ENCODE measurements around the gene KHDRBS1. TPM values are rescaled to one million over a fixed set of nuclear protein-coding genes. Genes with fewer than 3 reads are reported as not detected.
"Not testable (repeated sequence)": the region's sequence is repeated elsewhere in the genome, so short reads cannot be mapped to it uniquely, and the experiment has no call there.

Gene KHDRBS1
- total RNA-seq, 4 donors from 2014 or later: 49.6 to 63.5 (median 57.2) TPM

GRCh38 chr1:32014199-32014947 is 705 bp downstream of the KHDRBS1 start:
- TF ChIP-seq, protein P1, sequence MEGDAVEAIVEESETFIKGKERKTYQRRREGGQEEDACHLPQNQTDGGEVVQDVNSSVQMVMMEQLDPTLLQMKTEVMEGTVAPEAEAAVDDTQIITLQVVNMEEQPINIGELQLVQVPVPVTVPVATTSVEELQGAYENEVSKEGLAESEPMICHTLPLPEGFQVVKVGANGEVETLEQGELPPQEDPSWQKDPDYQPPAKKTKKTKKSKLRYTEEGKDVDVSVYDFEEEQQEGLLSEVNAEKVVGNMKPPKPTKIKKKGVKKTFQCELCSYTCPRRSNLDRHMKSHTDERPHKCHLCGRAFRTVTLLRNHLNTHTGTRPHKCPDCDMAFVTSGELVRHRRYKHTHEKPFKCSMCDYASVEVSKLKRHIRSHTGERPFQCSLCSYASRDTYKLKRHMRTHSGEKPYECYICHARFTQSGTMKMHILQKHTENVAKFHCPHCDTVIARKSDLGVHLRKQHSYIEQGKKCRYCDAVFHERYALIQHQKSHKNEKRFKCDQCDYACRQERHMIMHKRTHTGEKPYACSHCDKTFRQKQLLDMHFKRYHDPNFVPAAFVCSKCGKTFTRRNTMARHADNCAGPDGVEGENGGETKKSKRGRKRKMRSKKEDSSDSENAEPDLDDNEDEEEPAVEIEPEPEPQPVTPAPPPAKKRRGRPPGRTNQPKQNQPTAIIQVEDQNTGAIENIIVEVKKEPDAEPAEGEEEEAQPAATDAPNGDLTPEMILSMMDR (IDR thresholded peaks at IDR 0.05): no peak
- peak; percentile 20 for ATAC-seq (ENCODE audit: low FRiP score)
- peak; percentile 28 for DNase-seq (ENCODE audit: low spot score)

- ATAC-seq (ENCODE audit: low FRiP score) (no peak), DNase-seq (ENCODE audit: low spot score) (no peak)
- TF ChIP-seq, protein P1 (IDR thresholded peaks at IDR 0.05): no peak
Observed at GRCh38 chr1:32014948-32015273, 1.2 kb downstream of the KHDRBS1 start.

DNA sequence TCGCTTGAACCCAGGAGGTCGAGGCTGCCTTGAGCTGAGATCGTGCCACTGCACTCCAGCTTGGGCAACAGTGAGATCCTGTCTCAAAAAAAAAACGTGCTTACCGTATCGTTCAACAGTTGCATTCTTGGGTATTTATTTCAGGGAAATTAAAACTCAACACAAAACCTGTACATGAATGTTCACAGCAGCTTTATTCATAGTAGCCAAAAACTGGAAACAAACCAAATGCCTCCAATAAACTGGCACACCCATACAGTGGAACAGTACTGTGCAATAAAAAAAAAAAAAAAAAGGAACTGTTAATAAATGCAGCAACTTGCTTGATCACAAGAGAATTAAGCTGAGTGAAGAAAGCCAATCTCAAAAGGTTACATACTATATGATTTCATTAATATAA is 6.7 kb downstream of the KHDRBS1 start:
- TF ChIP-seq, protein P1 (IDR thresholded peaks at IDR 0.05): no peak
- ATAC-seq (ENCODE audit: low FRiP score) (no peak), DNase-seq (ENCODE audit: low spot score) (no peak)

DNA sequence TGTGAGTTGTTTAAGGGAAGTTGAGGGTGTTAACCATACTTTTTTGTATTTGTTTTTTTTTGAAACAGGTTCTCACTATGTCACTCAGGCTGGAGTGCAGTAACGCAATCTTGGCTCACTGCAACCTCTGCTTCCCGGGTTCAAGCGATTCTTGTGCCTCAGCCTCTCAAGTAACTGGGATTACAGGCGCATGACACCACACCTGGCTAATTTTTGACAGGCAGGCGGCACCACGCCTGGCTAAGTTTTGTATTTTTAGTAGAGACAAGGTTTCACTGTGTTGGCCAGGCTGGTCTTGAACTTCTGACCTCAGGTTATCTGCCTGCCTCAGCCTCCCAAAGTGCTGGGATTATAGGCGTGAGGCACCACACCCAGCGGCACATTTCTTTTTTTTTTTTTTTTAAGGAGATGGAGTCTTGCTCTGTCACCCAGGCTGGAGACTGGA is 7.9 kb downstream of the KHDRBS1 start:
- ATAC-seq (ENCODE audit: low FRiP score); DNase-seq (ENCODE audit: low spot score): not testable (repeated sequence)

GRCh38 chr1:32023351-32023750 is 9.7 kb downstream of the KHDRBS1 start:
- no peak for ATAC-seq (ENCODE audit: low FRiP score)
- TF ChIP-seq, protein P1 (IDR thresholded peaks at IDR 0.05): no peak
- DNase-seq (ENCODE audit: low spot score): no peak

GRCh38 chr1:32025515-32025914 is 11.8 kb downstream of the KHDRBS1 start:
- TF ChIP-seq, protein P1 (IDR thresholded peaks at IDR 0.05): no peak
- ATAC-seq (ENCODE audit: low FRiP score): no peak
- no peak for DNase-seq (ENCODE audit: low spot score)

- ATAC-seq (ENCODE audit: low FRiP score) (no peak), DNase-seq (ENCODE audit: low spot score) (no peak)
- TF ChIP-seq, protein P1 (IDR thresholded peaks at IDR 0.05): no peak
Observed at GRCh38 chr1:32028746-32029145, 15.1 kb downstream of the KHDRBS1 start.
